ENCODE measurements around the gene ZWILCH.
"Not testable (repeated sequence)": the region's sequence is repeated elsewhere in the genome, so short reads cannot be mapped to it uniquely, and the experiment has no call there.

ZWILCH gene

DNA sequence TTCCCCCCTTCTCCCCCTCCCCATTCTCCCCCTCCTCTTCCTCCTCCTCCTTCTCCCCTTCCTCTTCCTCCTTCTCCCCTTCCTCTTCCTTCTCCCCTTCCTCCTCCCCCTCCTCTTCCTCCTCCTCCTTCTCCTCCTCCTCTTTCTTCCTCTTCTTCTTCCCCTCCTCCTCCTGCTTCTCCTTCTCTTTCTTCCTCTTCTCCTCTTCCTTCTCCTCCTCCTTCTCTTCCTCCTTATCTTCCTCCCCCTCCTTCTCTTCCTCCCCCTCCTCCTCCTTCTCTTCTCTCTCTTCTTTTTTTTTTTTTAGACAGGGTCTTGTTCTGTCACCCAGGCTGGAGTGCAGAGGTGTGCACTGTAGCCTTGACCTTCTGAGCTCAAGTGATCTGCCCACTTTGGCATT is 81.9 kb downstream of the ZWILCH start:
- no peak for DNase-seq

DNA sequence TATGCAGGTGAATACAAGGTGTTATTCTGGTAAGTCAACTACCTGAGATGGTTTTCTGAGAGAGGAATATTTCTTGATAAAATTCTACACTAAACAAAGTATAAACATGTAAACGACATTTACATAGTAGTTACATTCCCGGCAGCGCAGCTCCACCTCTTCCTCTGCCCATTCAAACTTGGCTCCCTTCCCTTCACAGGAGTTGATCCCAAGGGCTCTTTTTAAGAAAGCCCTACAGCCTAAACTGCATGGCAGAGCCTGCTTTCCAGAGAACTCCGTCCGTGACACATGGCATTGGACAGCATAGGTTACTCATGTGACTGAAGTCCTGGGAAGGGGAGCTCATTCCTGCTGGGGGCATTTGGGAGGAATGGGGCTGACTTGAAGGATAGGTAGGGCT is 82.6 kb downstream of the ZWILCH start:
- no peak for DNase-seq

DNA sequence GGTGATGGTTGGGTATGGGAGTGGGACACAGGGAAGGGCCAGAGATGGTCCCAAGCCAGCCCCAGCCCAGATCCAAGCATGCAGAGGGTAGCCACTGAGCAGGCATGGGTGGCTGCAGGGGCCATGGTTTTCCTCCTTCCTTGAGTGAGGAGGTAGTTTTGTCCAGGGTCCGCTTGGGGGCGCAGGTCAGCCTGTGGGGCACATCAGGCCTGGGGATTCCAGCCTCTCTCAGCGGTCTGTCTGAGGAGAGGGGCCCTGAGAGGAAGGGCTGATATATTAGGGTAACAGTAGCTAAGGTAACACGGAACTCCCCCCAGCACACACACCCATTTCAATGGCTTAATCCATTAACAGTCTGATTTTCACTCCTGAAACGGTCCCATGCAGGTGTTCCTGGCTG is 83.4 kb downstream of the ZWILCH start:
- no peak for DNase-seq

DNA sequence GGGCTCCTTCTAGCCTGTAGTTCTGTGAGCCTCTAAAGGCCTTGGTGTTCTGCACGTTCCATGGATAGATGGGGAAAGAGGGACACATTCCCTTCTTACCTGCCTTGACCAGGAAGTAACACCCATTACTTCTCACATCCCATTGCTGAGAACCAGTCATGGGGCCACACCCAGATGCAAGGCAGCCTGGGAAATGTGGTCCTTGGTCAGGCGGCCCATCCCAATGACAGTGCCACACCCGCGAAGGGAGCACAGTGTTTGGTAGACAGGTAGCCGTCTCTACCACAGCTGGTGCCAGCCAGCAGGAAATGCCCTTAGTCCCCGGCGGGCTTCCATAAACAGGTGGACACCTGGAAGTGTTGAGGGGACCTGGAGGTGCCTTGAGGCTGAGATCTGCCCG is 83.8 kb downstream of the ZWILCH start:
- no peak for DNase-seq

DNA sequence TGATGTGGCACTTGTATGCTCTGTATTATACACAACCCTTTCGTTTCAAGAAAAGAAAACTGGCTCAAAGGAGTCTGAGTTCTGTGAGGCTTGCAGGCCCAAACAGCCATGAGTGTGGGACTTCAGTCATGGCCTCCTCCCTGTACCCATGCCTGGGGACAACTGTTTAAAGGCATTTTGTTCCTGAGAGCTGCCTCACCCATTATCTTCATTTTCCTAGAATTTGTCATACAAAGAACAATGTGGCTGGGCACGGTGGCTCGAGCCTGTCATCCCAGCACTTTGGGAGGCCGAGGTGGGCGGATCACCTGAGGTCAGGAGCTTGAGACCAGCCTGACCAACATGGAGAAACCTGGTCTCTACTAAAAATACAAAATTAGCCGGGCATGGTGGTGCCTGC is 84.3 kb downstream of the ZWILCH start:
- not testable (repeated sequence) for DNase-seq

DNA sequence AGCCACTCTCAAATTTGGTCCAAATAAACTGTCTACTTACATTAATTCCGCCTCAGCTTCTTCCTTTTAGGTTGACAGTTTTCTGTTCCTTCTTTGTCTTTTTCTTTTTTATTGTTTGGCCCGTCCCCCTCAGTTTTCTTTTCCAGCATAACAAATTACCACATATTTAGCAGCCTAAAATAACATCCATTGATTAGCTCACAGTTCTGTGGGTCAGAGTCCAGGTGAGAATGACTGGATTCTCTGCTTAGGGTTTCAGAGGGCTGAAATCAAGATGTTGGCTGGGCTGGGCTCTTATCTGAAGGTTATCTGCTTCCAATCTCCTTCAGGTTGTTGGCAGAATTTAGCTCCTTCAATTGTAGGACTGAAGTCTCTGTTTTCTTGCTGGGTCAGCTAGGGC is 85.3 kb downstream of the ZWILCH start:
- DNase-seq: no peak

DNA sequence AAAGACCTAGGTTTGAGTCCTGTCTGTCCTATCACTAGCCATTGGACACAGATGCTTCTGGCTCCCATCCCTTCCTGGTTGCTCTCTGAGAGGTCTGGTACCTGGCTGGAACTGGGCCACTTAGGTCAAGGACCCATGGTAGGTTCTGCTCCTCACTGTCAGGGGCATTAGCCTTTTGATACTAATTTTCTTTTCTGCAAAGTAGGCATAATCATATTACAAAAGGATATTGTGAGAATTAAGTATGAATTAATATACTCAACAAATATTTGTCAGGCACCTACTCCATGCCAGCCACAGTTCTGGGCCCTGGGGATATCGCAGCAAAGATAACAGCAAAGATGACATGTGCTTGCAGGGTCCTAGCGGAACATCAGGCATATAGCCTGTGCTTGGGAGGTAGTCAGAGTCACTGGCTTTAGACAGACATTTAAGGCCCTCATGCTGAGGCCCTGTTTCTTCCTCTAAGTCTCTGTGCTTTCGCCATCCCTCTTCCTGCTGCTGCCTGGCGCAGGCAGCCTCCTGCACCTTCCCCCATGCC is 86.3 kb downstream of the ZWILCH start:
- DNase-seq: no peak

DNA sequence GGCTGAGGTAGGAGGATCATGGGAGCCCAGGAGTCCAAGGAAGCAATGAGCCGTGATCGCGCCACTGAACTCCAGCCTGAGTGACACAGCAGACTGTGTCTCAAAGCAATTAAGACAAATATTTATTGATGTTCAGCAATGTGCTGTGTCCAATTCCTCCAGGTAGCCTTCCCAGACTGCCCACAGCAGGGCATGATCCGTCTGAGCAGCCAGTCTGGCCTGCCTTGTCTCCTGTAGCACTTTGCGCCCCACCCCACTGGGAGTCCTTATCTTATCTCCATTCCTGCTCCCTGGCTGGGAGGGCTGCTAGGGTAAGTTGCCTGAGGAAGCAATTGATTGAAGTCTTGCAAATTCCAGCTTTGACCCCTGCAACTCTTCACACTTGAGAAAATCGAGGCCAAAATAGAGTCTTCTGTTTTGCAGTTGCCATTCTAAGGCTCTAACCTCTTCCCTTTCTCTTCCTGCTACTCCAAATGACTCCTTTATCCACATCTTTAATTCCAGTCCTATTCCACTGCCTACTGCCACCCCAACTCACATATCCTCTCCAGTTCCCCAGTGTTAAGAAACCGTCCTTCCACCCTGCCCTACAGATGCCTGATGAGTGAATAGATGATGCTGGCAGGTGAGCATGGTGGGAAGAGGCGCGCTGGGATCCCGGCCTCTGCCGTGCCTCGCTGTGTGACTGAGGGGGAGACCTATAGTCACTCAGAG is 87.5 kb downstream of the ZWILCH start:
- no peak for DNase-seq

DNA sequence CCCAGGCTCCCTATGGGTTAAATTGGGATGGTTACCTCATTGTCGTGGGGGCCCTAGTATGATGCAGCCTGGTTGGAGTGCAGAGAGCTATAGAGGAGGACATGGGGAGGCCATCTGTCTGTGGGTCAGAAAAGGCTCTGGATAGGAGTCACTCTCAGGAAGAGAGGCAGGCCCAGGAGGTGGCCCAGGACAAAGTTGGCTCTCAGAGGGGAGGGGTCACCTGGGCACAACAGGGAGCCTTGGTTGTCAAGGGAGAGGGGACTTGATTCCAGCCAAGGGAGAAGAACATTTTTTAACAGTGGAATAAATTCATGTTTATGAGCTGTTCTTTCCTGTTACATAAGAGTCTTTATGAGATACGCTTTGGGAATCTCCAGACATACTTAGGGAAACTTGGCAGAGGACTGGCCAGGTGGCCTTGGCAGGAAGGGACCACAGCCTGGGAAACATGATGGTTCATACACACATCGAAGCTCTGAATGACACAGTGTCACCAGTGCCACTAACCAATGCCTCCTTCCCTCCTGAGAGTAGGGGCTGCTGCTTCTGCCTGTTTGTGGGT is 88.2 kb downstream of the ZWILCH start:
- DNase-seq: no peak

DNA sequence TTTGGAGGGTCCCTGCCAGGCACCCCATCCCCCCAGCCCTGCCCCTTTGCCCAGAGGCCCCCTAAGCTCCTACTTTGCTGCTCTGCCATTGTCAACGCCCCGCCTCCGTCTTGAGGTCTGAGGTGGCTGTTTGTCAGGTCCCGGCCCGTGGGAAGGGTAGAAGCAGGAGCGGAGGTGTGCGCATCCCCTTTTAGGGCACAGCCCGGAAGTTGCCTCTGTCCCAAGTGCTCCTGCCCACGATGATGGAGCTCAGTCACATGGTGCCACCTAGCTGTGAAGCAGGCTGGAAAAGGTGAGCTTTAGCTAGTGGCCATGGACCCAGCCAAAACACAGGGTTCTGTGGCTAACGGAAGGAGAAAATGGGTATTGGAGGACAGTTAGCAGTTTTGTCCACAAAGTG is 89.2 kb downstream of the ZWILCH start:
- no peak for DNase-seq

DNA sequence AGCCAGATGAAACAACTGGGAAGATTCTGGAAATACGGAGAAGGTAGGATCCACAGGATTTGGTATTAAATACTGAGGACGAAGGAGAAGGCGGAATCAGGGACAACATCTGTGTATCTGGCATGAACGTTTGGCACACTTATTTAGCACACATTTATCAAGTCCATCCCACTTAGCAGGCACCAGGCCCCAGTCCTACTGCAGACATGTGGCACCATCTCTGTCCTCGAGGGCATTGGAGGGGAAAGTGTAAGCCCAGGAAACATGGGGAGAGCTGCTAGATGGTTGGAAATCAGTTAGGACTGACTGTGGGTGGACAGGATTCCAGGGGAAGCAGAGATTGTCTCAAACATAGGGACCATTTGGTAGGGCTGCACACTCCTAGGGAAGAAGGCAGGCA is 89.7 kb downstream of the ZWILCH start:
- DNase-seq: no peak

DNA sequence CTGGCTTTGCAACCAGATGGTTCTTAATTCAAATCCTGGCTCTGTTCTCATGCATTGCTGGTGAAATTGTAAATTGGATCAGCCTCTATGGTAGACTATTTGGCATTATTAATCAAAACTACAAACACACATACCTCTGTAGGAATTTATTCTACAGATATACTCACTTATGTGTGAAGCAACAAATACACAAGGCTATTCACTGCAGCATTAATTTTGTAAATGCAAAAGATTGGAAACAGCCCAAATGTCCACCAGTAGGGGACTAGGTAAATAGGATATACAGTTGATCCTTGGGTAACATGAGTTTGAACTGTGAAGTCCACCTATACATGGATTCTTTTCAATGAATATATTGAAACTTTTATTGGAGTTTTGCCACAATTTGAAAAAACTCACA is 90.2 kb downstream of the ZWILCH start:
- DNase-seq: no peak

DNA sequence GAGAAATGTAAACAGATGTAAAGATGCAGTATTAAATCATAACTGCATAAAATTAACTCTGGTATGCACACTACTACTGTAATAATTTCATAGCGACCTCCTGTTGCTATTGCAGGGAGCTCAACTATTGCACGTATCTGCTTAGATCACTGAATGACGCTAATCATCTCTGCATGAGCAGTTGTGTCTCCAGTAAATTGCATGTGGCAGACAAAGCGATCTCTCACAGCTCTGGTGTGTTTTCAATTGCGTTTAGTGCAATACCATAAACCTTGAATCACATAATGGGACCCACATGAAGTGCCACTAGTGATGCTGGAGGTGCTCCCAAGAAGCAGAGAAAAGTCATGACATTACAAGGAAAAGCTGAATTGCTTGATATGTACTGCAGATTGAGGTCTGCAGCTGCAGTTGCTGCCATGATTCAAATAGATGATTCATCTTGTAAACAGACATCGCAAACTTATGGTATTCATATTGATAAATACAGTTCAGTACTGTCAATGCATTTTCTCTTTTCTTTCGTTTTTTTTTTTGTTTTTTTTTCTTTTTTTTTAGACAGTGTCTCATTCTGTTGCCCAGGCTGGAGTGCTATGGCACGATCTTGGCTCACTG is 90.9 kb downstream of the ZWILCH start:
- no peak for DNase-seq

DNA sequence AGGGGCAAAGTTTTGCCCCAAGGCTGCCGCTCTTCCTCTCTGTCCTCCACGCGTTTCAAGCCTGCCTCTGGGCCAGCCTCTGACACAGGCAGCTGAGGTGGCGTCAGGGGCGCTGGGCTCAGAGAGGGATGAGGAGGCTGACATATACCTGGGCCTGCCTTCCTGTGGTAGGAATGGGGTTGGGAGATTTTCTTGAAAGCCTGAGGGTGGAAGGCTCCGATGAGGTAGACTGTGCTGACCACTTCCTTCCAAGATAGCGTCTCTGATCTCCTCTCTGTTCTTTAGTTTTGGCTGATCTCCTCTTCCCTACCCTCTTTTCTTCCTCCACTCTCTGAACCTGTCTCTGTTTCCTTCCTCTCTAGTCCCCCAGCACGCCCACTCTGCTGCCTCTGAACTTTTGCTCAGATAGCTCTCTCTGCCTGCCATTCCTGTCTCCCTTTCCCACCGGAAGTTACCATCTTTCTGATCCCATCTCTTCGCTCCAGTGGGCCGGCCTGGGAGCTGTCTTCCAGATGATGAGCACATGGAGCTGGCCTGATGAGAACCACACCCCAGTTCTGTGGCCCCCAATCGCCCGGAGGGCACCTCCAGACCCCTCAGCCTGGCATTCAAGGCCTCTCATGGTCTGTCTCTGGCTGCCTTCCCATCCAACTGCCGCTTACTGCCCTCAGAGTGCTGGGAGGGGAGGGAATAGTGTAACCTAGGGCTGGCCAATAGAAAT is 93.1 kb downstream of the ZWILCH start:
- DNase-seq: no peak
